ENCODE measurements around the gene PDYN. TPM values are rescaled to one million over a fixed set of nuclear protein-coding genes. Genes with fewer than 3 reads are reported as not detected.
A peak's percentile ranks its signal among the peaks of the same experiment; 100 is the strongest.

The PDYN gene
- total RNA-seq, 1 donor from 2014 or later = 0.30 TPM

- Mint-ChIP-seq H3K4me3 (peak overlapping the region; percentile 34), H3K27me3 (ENCODE audit: insufficient read depth, low read depth) (no peaks in the 10 kb centered on the region)
- peak overlapping the region; percentile 48 for H2AFZ ChIP-seq (replicated peaks)
Observed at GRCh38 chr20:1964659-1965405, 29.0 kb downstream of the PDYN start.

GRCh38 chr20:1964061-1964460, 29.8 kb downstream of the PDYN start:
- H3K4me3 ChIP-seq = no peak overlapping the region
- peaks cover 24% of the 10 kb centered on the region for H3K4me1 Mint-ChIP-seq
- H3F3A ChIP-seq (ENCODE audit: low read depth) = no peaks in the 10 kb centered on the region
- no peak overlapping the region for H3K9ac ChIP-seq
- no peaks in the 10 kb centered on the region for H3K79me2 ChIP-seq (ENCODE audit: low read depth)
- H2AFZ ChIP-seq (replicated peaks) = no peak overlapping the region
- no peak overlapping the region for H3K4me2 ChIP-seq
- no peaks in the 10 kb centered on the region for H4K20me1 ChIP-seq (ENCODE audit: low read depth)
- H3K4me3 Mint-ChIP-seq = no peak overlapping the region
- peaks cover 14% of the 10 kb centered on the region for H3K4me1 ChIP-seq
- H3K9me3 Mint-ChIP-seq = no peaks in the 10 kb centered on the region
- H3K27ac Mint-ChIP-seq = no peak overlapping the region
- no peak for TF ChIP-seq EZH2 (IDR thresholded peaks at IDR 0.05)
- no peak for TF ChIP-seq CTCF (IDR thresholded peaks at IDR 0.05)
- no peak for TF ChIP-seq EZH2phosphoT487 (IDR thresholded peaks at IDR 0.05)
- H3K27me3 Mint-ChIP-seq (ENCODE audit: insufficient read depth, low read depth) = no peaks in the 10 kb centered on the region
- H3K36me3 ChIP-seq = no peaks in the 10 kb centered on the region
- no peaks in the 10 kb centered on the region for H3K9me3 ChIP-seq (ENCODE audit: low read depth)
- H3K27me3 ChIP-seq = peaks cover 19% of the 10 kb centered on the region
- H3K36me3 Mint-ChIP-seq = no peaks in the 10 kb centered on the region
- no peak overlapping the region for H3K27ac ChIP-seq
- DNase-seq (ENCODE audit: low spot score) = no peak

More at GRCh38 chr20:1964659-1965405, 29.0 kb downstream of the PDYN start:
- Histone ChIP-seq H3K36me3 (no peaks in the 10 kb centered on the region), H3K4me3 (peak overlapping the region; percentile 26), H4K20me1 (ENCODE audit: low read depth) (no peaks in the 10 kb centered on the region), H3K79me2 (ENCODE audit: low read depth) (no peaks in the 10 kb centered on the region), H3K4me2 (peak overlapping the region; percentile 68), H3K27me3 (peaks cover 19% of the 10 kb centered on the region), H3K9ac (no peak overlapping the region), H3K9me3 (ENCODE audit: low read depth) (no peaks in the 10 kb centered on the region), H3F3A (ENCODE audit: low read depth) (peaks cover 7% of the 10 kb centered on the region), H3K27ac (no peak overlapping the region), H3K4me1 (peaks cover 22% of the 10 kb centered on the region)
- H3K9me3 Mint-ChIP-seq = no peaks in the 10 kb centered on the region
- DNase-seq (ENCODE audit: low spot score) = peak; percentile 58
- peaks cover 30% of the 10 kb centered on the region for H3K4me1 Mint-ChIP-seq
- H3K27ac Mint-ChIP-seq = no peak overlapping the region
- TF ChIP-seq EZH2phosphoT487 (IDR thresholded peaks at IDR 0.05) (no peak), CTCF (IDR thresholded peaks at IDR 0.05) (peak; percentile 37)
- no peaks in the 10 kb centered on the region for H3K36me3 Mint-ChIP-seq

GRCh38 chr20:1961374-1961773, 32.5 kb downstream of the PDYN start:
- Histone ChIP-seq H3F3A (ENCODE audit: low read depth) (no peaks in the 10 kb centered on the region), H3K4me3 (no peak overlapping the region), H4K20me1 (ENCODE audit: low read depth) (no peaks in the 10 kb centered on the region), H3K36me3 (no peaks in the 10 kb centered on the region), H2AFZ (replicated peaks) (no peak overlapping the region), H3K9ac (no peak overlapping the region), H3K9me3 (ENCODE audit: low read depth) (no peaks in the 10 kb centered on the region), H3K4me2 (no peak overlapping the region), H3K4me1 (peaks cover 11% of the 10 kb centered on the region), H3K27me3 (peaks cover 19% of the 10 kb centered on the region), H3K79me2 (ENCODE audit: low read depth) (no peaks in the 10 kb centered on the region), H3K27ac (no peak overlapping the region)
- no peak for TF ChIP-seq EZH2 (IDR thresholded peaks at IDR 0.05)
- no peak for TF ChIP-seq EZH2phosphoT487 (IDR thresholded peaks at IDR 0.05)
- no peaks in the 10 kb centered on the region for H3K27me3 Mint-ChIP-seq (ENCODE audit: insufficient read depth, low read depth)
- no peaks in the 10 kb centered on the region for H3K9me3 Mint-ChIP-seq
- peaks cover 17% of the 10 kb centered on the region for H3K4me1 Mint-ChIP-seq
- DNase-seq (ENCODE audit: low spot score) = no peak
- H3K27ac Mint-ChIP-seq = no peak overlapping the region
- H3K36me3 Mint-ChIP-seq = no peaks in the 10 kb centered on the region
- no peak overlapping the region for H3K4me3 Mint-ChIP-seq

GRCh38 chr20:1959156-1959555, 34.7 kb downstream of the PDYN start:
- Histone ChIP-seq H2AFZ (replicated peaks) (no peak overlapping the region), H4K20me1 (ENCODE audit: low read depth) (no peaks in the 10 kb centered on the region), H3K27me3 (peaks cover 7% of the 10 kb centered on the region), H3K9me3 (ENCODE audit: low read depth) (no peaks in the 10 kb centered on the region), H3K4me3 (no peak overlapping the region), H3K27ac (no peak overlapping the region), H3F3A (ENCODE audit: low read depth) (peaks cover 6% of the 10 kb centered on the region), H3K9ac (no peak overlapping the region), H3K36me3 (no peaks in the 10 kb centered on the region), H3K79me2 (ENCODE audit: low read depth) (no peaks in the 10 kb centered on the region), H3K4me1 (peaks cover 4% of the 10 kb centered on the region), H3K4me2 (no peak overlapping the region)
- H3K27me3 Mint-ChIP-seq (ENCODE audit: insufficient read depth, low read depth) = no peaks in the 10 kb centered on the region
- no peak for DNase-seq (ENCODE audit: low spot score)
- no peak for TF ChIP-seq EZH2 (IDR thresholded peaks at IDR 0.05)
- TF ChIP-seq EZH2phosphoT487 (IDR thresholded peaks at IDR 0.05) = no peak
- TF ChIP-seq CTCF (IDR thresholded peaks at IDR 0.05) = no peak
- H3K4me1 Mint-ChIP-seq = peaks cover 7% of the 10 kb centered on the region
- no peaks in the 10 kb centered on the region for H3K36me3 Mint-ChIP-seq
- no peak overlapping the region for H3K4me3 Mint-ChIP-seq
- H3K9me3 Mint-ChIP-seq = no peaks in the 10 kb centered on the region
- no peak overlapping the region for H3K27ac Mint-ChIP-seq
